Fibroblast of gingiva (primary cell): ENCODE measurements around the gene CACUL1.

Source experiments
- DNase-seq: peaks from one replicate; pipeline ENCODE4 v3.0.0-alpha.2; 2011; ENCODE audit warnings: low read depth

CACUL1 gene

DNA sequence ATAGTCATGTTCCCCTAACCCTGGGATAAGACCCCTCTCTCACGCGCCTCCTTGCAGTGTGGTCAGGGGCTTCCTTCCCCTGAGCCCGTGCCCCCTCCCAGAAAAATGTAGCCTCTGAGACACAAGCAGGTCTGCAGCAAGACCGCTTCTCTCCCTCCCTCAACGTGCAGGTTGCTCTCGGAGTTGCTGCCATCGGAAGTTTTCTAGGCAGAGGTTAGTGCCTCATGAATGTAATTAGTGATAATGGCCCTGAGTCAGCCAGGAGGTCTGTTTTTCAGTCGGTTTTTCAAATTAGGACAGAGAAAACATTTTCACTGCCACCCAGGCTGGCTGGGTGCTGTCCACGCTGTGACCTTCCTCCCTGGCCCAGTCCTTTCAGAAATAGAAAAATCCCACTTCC, 116.1 kb downstream of the CACUL1 start:
- DNase-seq = no peak

DNA sequence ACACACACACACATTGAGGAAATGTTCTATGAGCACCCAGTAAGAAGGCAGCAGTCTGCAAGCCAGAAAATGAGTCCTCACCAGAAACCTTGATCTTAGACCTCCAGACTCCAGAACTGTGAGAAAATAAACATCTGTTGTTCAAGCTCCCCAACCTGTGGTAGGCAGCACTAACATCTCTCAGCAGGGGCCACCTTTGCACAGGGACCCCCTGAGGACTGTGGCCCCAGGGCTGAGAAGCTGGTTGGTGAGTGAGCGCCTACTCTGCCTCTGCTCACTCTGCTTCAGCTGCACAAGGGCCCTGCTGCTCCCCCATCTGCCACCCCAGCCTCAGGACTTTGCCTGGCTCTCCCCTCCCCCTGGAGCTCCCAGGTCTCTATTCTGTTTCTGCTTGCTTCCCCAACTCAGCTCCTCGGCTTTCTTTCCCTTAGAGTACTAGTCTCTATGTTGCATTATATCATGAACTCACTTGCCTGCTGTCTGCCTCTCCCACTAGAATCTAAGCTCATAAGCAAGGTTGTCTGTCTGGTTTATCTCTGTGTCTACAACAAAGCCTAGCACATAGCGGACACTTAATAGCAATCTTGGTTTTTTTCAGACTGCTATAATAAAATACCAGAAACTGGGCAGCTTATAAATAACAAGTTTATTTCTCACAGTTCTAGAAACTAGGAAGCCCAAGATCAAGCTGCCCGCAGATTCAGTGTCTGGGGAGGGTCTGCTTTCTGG, 118.9 kb downstream of the CACUL1 start:
- DNase-seq = no peak

DNA sequence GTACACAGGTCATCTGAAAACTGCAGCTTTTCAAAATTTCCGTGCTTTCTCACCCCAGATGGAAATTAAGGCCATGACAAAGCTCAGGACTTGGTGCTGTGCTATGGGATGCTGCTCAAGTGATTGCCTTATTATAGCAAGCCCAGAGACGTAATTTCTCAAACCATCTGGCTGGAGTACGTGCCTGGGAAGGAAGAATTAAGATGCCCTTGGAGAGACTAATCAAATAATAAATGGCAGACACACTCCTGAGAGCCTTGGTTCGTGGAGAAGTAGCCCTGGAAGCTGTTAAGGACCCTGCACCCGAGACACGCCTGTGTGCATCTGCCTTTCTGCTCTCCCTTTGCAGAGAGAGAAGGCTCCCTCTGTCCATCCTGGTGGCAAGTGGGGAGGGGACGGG, 121.0 kb downstream of the CACUL1 start:
- no peak for DNase-seq

DNA sequence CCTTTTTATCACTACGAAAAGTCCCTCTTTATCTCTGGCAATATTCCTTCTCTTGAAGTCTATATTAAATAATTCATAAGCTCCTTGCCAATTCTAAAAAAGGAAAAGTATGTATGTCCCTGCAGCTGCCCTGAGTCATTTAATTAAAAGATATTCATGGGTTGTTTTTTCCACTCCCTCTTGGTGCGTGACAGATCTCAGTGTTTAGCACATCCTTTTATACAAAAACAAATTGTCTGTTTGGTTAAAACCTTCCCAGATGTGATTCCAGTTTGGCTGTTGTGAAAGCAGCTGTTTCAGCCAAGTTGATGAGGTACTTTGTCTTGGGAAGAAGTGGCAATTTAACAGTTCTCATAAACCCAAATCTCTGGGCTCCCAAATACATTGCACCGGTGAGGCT, 125.6 kb downstream of the CACUL1 start:
- DNase-seq = peak; percentile 57

DNA sequence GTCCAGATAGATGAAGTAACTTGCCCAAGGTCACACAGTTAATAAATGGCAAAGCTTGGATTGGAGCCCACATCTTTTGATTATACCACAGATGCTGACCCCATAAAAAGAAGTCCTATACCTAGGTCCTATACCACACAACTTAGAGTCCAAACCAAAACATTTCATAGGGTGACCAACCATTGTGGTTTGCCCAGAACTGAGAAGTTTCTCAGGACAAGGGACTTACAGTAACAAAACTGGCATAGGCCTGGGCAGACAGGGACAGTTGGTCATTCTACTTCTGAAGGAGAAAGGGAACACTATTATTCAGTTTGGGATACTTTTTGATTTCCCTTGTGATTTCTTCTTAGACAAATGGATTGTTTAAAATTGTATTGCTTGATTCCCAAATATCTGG, 126.4 kb downstream of the CACUL1 start:
- DNase-seq = no peak

DNA sequence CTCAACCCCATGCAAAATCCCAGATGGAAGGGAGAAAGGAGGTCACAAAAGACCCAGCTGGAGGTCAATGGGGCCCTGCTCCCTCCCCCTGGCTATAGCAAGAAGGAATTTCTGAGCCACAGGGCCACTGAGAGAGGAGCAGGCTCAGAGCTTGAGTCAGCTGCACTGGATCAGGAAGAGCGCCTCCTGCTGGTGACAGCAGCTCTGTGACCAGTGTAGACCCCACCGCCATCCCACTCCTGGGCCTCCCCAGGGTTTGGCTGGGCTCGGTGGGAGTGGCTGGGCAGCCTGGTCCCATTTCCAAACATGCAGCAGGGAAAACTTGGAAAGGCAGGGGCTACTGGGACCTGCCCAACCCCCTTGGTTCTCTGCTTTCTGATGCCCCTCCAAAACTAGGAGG, 127.8 kb downstream of the CACUL1 start:
- no peak for DNase-seq
